ENCODE results near the gene UBE4B. TPM values are rescaled to one million over a fixed set of nuclear protein-coding genes. Genes with fewer than 3 reads are reported as not detected.

Gene UBE4B
- total RNA-seq, 1 experiment from 2014 or later: 54.7 TPM

DNA sequence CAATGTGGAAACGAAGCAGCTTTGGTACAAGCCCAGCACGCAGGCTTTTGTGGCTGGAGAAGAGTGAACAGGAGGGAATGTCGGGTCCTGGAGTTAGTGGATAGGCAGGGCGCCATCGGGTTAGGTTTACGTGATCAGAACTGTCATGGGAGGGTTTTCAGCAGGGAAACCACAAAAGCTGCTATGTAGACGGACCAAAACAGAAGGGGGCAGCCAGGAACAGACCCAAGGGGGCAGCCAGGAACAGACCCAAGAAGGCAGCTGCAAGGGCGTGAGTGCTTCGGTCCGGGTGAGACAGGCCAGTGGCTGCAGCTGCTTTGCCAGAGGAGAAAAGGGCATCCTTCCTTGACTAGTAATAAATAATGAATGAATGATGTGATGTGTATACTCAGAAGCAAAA, 100.1 kb downstream of the UBE4B start:
- TF ChIP-seq, protein P1, sequence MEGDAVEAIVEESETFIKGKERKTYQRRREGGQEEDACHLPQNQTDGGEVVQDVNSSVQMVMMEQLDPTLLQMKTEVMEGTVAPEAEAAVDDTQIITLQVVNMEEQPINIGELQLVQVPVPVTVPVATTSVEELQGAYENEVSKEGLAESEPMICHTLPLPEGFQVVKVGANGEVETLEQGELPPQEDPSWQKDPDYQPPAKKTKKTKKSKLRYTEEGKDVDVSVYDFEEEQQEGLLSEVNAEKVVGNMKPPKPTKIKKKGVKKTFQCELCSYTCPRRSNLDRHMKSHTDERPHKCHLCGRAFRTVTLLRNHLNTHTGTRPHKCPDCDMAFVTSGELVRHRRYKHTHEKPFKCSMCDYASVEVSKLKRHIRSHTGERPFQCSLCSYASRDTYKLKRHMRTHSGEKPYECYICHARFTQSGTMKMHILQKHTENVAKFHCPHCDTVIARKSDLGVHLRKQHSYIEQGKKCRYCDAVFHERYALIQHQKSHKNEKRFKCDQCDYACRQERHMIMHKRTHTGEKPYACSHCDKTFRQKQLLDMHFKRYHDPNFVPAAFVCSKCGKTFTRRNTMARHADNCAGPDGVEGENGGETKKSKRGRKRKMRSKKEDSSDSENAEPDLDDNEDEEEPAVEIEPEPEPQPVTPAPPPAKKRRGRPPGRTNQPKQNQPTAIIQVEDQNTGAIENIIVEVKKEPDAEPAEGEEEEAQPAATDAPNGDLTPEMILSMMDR (IDR thresholded peaks at IDR 0.05): no peak
- TF ChIP-seq POLR2AphosphoS5 (IDR thresholded peaks at IDR 0.05; ENCODE audit: low read depth, low read length) (no peak), TCF7L2 (IDR thresholded peaks at IDR 0.05; ENCODE audit: low read depth, low read length) (no peak)
- in situ Hi-C loops (cut with HindIII; ENCODE audit: low pct_unique_long_range_greater_than_20kb, low sequenced_read_pairs) (no loop called here), intact Hi-C loops (cut with micrococcal nuclease; ENCODE audit: unreplicated experiment) (no loop called here)
- peaks cover 6% of the 10 kb centered on the region for H3K36me3 ChIP-seq (ENCODE audit: control insufficient read depth, insufficient read depth, low read length)
- ATAC-seq: no peak
- H3K9me3 ChIP-seq (ENCODE audit: control insufficient read depth, insufficient read depth, low read depth, low read length): no peaks in the 10 kb centered on the region
- ChIA-PET CTCF (no interaction called here), POLR2A (no interaction called here)
- no peaks in the 10 kb centered on the region for H3K27me3 ChIP-seq (ENCODE audit: control insufficient read depth, insufficient read depth, low read length)
- no peak for DNase-seq (ENCODE audit: low read depth, low spot score)
- no TSS peak for BruUV-seq (replicated peaks)
- no peak overlapping the region for H3K27ac ChIP-seq (ENCODE audit: low read length)
- H3K4me1 ChIP-seq (ENCODE audit: control insufficient read depth, insufficient read depth, low read length): no peaks in the 10 kb centered on the region
- no peak overlapping the region for H3K4me3 ChIP-seq (ENCODE audit: low read depth in 2 of 2, low read length in 2 of 2)

DNA sequence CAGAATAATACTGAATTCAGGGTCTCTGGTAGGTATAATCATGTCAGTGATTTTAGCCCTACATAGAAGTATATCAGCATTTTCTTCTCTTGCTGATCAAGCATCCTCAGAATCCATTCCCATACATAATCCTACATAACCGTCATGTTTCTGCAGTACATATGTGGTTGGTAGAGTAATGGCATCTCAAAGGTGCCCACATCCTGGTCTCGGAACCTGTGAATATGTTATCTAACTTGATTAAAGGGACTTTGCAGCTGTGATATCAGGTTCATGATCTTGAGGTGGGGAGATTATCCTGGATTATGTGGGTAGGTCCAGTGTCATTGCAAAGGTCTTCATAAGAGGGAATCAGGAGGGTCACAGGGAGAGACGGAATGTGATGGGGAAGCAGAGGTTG, 108.2 kb downstream of the UBE4B start:
- CTCF ChIA-PET: no interaction called here
- H3K27me3 ChIP-seq (ENCODE audit: control insufficient read depth, insufficient read depth, low read length): no peaks in the 10 kb centered on the region
- POLR2A ChIA-PET: no interaction called here
- no peaks in the 10 kb centered on the region for H3K9me3 ChIP-seq (ENCODE audit: control insufficient read depth, insufficient read depth, low read depth, low read length)
- ATAC-seq (no peak), DNase-seq (ENCODE audit: low read depth, low spot score) (no peak)
- no peaks in the 10 kb centered on the region for H3K4me1 ChIP-seq (ENCODE audit: control insufficient read depth, insufficient read depth, low read length)
- in situ Hi-C loops (cut with HindIII; ENCODE audit: low pct_unique_long_range_greater_than_20kb, low sequenced_read_pairs) (no loop called here), intact Hi-C loops (cut with micrococcal nuclease; ENCODE audit: unreplicated experiment) (no loop called here)
- H3K27ac ChIP-seq (ENCODE audit: low read length): no peak overlapping the region
- no TSS peak for BruUV-seq (replicated peaks)
- H3K4me3 ChIP-seq (ENCODE audit: low read depth in 2 of 2, low read length in 2 of 2): no peak overlapping the region
- TF ChIP-seq SIN3A (IDR thresholded peaks at IDR 0.05; ENCODE audit: borderline replicate concordance, insufficient read depth, low read depth, low read length) (no peak), POLR2AphosphoS5 (IDR thresholded peaks at IDR 0.05; ENCODE audit: low read depth, low read length) (no peak), TCF7L2 (IDR thresholded peaks at IDR 0.05; ENCODE audit: low read depth, low read length) (no peak)
- TF ChIP-seq, protein P2, sequence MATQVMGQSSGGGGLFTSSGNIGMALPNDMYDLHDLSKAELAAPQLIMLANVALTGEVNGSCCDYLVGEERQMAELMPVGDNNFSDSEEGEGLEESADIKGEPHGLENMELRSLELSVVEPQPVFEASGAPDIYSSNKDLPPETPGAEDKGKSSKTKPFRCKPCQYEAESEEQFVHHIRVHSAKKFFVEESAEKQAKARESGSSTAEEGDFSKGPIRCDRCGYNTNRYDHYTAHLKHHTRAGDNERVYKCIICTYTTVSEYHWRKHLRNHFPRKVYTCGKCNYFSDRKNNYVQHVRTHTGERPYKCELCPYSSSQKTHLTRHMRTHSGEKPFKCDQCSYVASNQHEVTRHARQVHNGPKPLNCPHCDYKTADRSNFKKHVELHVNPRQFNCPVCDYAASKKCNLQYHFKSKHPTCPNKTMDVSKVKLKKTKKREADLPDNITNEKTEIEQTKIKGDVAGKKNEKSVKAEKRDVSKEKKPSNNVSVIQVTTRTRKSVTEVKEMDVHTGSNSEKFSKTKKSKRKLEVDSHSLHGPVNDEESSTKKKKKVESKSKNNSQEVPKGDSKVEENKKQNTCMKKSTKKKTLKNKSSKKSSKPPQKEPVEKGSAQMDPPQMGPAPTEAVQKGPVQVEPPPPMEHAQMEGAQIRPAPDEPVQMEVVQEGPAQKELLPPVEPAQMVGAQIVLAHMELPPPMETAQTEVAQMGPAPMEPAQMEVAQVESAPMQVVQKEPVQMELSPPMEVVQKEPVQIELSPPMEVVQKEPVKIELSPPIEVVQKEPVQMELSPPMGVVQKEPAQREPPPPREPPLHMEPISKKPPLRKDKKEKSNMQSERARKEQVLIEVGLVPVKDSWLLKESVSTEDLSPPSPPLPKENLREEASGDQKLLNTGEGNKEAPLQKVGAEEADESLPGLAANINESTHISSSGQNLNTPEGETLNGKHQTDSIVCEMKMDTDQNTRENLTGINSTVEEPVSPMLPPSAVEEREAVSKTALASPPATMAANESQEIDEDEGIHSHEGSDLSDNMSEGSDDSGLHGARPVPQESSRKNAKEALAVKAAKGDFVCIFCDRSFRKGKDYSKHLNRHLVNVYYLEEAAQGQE (IDR thresholded peaks at IDR 0.05; ENCODE audit: insufficient read depth in 1 of 2, low read depth in 2 of 2, low read length in 1 of 2): no peak
- TF ChIP-seq, protein P1 (IDR thresholded peaks at IDR 0.05): no peak
- H3K36me3 ChIP-seq (ENCODE audit: control insufficient read depth, insufficient read depth, low read length): no peaks in the 10 kb centered on the region
